DMS114 treated with DMSO at 0.1 percent for 48 hours (cell line): ENCODE results near the gene GABRA6.
"Not testable (repeated sequence)": the region's sequence is repeated elsewhere in the genome, so short reads cannot be mapped to it uniquely, and the experiment has no call there.

Source experiments
- DNase-seq: peaks from one replicate; lab custom pipeline; 2025; ENCODE audit not compliant: unreplicated experiment; lab: John Stamatoyannopoulos, UW

GABRA6 gene

DNA sequence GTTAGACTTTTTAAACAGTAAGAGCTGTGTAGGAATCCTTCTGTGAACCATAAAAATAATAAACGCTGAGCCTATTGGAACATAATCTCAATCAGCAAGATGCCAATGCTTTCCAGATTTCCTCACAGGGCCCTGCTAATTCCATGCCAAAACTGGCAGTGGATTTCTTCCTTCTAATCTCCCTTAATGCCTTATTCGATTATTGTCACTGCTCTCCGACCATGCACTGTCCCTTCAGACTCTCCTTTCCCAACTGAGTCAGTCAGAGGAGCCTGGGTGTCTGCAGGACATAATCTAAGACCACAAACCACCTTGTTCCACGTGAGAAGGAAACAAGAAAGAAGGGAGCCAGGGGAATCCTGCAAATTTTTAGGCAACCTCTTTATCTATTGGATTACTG, at the start of gene GABRA6:
TSS of gene GABRA6 (plus strand) at position 261 of the 400 bp plus-strand sequence. CDS start 269 bp downstream, outside the sequence.
- no peak for DNase-seq

- DNase-seq = no peak
Measured at GRCh38 chr5:161637591-161637990, 47.9 kb upstream of the GABRA6 start.

DNA sequence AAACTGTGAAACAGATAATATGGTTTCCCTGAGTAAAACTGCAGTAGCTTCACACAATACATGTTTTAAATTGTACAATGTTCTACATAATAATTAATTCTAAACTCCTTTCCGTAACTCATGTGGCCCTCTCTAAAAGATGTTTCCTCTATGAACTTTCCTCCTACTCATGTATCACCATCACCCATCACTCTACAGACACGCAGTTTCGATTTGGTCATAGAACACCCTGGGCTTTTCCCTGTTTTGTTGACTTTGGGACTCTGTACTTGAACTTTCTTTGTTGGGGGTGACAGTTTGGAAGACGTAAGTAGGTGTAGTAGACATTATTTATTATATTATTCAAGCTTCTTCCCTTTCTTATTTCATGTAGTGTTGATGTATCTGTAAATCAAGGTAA, 44.1 kb upstream of the GABRA6 start:
- DNase-seq = no peak

GRCh38 chr5:161645264-161645663, 40.3 kb upstream of the GABRA6 start:
- DNase-seq = no peak

DNA sequence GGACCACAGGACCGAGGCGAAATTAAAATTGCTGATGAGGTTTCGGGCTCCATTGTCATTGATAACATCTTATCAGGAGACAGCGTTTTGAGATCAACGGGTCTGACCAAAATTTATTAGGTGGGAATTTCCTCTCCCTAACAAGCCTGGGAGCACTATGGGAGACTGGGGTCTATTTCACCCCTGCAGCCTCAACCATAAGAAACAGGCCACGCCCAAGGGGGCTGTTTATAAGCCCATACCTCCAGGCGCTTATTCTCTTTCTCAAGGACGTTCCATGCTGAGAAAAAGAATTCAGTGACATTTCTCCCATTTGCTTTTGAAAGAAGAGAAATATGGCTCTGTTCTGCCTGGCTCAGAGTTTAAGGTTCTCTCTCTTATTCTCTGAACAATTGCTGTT, 33.6 kb upstream of the GABRA6 start:
- DNase-seq = not testable (repeated sequence)

DNA sequence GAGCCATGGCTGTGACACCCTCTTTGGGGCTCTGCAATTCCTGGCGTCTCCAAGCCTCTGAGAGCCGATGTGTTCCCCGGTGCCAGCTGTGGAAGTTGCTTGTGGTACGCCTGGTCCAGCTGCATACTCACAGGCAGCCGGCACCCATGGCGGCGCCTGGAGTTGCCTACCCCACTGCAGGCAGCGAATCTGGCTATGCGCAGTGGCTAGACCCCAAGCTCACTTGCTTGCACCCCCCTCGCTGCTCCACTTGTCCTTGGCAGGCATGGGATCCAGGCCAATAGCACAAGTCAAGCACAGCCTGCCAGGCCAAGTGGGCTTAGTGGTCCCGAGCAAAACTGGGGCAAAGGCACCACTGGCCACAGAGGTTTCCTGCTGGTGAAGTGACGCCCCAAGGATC, 24.7 kb upstream of the GABRA6 start:
- DNase-seq = no peak

DNA sequence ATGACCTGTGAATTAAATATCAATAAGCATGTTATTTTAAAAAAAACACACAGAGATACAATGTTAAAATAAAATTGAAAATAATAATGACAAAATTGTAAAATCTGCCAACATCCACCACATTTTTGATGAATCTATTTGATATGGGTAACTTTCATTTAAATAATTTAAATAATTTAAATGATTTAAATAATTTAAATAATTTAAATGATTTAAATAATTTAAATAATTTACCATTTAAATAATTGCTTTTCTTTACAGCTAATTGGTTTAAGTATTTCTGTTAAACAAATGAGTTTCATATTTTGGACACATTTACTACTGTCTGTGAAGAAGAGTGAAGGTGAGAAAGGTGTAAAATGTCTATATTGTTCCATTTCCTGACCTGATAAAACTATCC, 22.1 kb upstream of the GABRA6 start:
- DNase-seq = no peak

- DNase-seq = no peak
Measured at GRCh38 chr5:161676103-161676502, 9.4 kb upstream of the GABRA6 start.

- no peak for DNase-seq
Measured at GRCh38 chr5:161686149-161686548, 628 bp downstream of the GABRA6 start.

DNA sequence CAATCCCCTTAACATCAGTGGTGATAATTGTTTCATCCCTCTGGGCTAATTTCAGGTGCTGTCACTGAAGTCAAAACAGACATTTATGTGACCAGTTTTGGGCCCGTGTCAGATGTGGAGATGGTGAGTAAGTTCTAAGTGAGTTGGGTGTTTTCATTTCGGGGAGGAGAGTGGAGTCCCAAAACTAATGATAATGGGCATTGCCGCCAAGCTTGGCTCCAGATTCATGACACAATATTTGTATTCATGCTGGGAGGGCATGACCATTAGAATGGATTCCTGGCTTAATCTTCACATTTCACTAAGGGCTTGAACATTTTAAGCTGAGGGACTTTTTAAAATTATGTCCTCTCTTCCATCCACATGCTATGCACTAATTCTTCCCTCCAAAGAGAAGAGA, 1.4 kb downstream of the GABRA6 start:
- DNase-seq = no peak

- no peak for DNase-seq
Measured at GRCh38 chr5:161687316-161687715, 1.8 kb downstream of the GABRA6 start.

DNA sequence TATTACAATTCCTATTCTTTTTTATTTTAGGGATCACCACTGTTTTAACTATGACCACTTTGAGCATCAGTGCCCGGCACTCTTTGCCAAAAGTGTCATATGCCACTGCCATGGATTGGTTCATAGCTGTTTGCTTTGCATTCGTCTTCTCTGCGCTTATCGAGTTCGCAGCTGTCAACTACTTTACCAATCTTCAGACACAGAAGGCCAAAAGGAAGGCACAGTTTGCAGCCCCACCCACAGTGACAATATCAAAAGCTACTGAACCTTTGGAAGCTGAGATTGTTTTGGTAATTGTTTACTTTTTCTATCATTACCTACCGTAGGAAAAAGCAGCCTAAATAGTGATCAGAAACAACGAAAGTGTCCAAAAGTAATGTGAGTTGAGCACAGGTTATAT, 6.4 kb downstream of the GABRA6 start:
- no peak for DNase-seq

DNA sequence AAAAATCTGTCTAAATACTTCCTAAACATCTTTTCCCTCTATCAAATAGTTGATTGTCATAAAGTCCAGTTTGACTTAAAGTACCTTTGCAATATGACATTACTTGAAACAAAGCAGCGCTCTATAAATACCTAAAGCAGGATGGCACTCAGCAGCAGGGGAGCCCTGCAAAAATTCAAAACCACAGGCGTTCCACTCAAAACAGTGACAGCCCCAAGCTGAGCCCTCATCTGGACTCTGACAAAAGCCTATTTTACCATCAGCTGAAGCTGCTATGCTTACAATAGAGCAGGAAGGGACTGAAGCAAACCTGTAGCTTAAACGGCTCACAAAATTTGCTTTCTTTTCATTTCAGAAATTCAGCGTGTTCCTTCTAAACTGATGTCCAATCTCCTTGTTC, 11.5 kb downstream of the GABRA6 start:
- DNase-seq = no peak

- DNase-seq = no peak
Measured at GRCh38 chr5:161700065-161700464, 14.5 kb downstream of the GABRA6 start.

DNA sequence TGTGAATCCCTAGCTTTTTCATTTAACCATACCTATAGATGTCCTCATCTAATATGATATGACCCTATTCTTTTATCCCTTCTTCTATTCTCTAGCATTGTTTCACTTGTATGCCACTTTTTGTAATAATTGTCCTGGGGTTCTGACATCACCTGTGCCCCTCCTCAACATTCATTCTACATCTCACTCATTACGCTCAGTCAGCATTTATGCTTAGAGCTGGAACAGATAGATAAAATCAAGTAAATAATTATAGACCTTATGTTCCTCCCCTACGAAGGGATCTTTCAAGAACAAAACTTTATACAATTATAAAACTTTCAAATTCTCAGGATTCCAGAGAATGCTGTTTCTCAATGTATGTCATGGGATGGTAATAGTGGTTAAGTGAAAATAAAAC, 18.0 kb downstream of the GABRA6 start:
- DNase-seq = no peak

GRCh38 chr5:161707382-161707781, 21.9 kb downstream of the GABRA6 start:
- DNase-seq = no peak

DNA sequence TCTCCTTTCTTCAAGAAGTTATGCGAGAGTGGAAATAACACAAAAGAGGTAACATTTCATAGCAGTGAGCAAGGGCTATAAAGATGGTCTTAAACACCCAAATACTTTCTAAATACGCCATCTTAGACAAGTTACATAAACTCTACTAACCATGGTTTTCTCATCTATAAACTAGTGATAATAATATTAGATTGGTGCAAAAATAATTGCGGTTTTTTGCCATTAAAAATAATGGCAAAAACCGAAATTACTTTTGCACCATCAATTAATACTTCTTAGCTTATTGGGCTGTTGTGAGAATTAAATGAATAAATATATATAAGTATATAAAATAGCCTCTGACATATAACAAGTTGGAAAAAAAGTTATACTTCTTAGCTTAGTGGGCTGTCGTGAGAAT, 23.7 kb downstream of the GABRA6 start:
- no peak for DNase-seq

- no peak for DNase-seq
Measured at GRCh38 chr5:161713042-161713441, 27.5 kb downstream of the GABRA6 start.

- DNase-seq = no peak
Measured at GRCh38 chr5:161719157-161719556, 33.6 kb downstream of the GABRA6 start.

DNA sequence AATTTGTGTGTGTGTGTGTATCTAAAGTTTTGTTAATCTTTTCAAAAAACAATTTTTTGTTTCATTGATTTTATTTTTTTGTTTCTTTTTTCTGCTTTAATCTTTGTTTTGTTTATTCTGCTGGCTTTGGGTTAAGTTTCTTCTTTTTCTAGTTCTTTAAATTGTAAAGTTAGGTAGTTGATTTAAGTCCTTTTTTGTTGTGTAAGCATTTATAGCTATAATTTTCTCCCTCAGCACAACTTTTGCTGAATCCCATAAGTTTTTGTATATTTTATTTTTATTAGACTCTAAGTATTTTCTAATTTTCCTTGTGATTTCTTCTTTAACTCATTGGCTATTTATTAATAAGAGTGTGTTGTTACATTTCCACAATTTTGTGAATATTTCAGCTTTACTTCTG, 34.9 kb downstream of the GABRA6 start:
- no peak for DNase-seq

GRCh38 chr5:161734741-161735140, 49.2 kb downstream of the GABRA6 start:
- DNase-seq = no peak

DNA sequence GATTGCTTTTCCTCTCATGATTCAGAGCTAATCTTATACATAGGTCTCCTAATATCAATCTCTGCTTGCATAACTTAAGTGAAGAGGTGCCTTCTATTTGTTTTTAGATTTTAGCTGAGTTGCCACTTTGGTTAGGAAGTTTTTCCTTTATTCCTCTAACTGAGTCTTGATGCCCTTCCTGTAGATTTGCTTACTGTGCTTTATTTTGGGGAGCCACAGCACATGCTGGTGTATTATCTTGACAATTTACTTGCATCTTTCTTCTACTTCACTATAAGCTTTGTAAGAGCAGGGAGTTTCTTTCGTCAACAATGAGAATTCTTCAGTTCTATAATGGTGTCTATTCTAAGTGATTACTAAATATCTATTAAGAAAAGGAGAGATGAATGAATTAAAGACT, 54.9 kb downstream of the GABRA6 start:
- no peak for DNase-seq

DNA sequence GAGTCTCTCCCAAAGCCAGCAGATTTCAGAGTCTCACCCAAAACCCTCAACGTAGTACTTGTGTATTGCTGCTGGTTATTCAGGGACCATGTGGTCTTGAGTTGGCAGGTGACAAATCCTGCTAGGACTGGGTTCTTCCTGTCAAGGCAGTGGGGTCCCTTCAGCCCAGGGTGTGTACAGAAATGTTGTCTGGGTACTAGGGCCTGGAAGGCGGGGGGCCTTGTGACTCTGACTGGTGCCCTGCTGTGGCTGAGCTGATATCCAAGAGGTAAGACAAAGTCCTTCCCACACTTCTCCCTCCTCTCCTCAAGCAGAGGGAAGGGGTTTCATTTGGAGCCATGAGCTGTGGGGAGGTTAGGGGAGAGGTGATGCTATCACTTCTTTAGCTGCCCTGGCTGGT, 58.8 kb downstream of the GABRA6 start:
- no peak for DNase-seq

DNA sequence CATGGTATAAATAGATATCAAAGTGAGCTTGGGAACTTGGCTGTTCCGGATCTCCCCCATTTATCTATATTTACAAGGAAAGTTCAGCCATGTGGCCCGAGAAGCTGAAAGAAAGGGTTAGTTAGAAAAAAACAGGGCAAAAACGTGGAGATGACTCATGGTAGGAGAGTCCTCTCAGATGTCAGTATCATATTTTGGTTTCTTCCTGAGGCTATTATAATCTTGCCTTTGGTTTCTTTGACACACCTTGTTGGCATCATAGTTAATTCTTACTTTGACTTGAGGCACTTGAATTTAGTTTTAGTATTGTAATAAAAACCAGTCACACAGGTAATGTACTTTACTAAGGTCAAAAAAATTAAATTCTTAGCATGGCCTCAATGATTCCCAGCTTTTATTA, 59.9 kb downstream of the GABRA6 start:
- no peak for DNase-seq
